NCI-H2196 treated with DMSO at 0.1 percent for 48 hours (cell line): ENCODE data around the gene DPP6.
A peak's percentile ranks its signal among the peaks of the same experiment; 100 is the strongest.
"Not testable (repeated sequence)": the region's sequence is repeated elsewhere in the genome, so short reads cannot be mapped to it uniquely, and the experiment has no call there.

Experiments used
- DNase-seq: peaks from one replicate; lab custom pipeline; 2025; ENCODE audit not compliant: unreplicated experiment; lab: John Stamatoyannopoulos, UW

DPP6 gene

DNA sequence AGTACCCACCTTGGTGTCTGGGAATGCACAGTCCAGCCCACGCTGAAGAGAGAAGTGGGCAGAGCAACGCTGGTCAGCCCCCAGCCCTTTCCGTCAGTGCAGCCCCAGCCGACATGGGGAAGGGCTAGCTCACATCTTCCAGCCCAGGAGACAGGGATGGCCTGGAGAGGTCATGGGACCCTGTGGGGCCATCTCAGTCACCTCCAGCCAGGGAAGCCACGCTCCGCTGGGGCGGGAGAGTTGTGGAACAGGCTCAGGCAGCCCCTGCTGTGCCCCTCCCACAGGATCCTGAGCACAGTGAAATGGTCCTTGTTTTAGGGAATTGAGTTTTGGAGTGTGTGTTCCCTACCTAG, 865.6 kb downstream of the DPP6 start:
- no peak for DNase-seq

DNA sequence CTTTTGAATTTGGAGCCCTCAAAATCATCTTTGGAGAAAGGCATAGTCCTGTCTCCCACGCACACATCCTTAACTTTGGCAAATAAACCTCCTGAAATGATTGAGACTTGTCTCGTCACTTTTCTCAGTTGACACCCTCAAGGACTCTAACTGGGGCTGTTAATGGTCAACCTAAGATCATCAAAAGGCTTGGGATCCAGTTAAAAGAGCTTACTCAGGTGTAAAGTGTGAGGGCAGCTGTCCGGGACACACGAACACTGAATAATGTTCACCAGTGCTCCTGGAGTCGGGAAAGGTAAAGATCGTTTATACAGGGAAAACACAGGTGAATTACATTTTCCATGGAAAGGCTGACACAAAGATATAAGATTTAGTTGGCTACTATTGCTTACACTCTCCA, 866.1 kb downstream of the DPP6 start:
- DNase-seq, result no peak

DNA sequence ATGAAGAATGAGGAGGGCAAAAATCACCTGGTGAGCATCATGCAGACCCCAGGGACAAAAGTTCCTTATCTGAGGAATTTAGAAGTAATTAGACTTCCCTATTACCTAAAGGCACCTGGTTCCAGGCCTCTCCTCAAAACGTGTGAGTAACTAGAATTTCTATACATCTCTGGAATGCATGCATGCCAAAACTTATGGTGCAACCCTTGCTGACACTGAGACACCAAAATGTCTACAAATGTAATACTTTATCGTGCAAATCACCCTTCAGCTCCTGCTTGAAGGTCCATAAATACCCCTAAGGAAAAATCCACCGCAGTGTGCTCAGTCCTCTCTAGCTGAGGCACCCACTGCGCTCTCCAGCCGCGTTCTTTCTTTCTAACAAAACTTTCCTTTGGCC, 866.5 kb downstream of the DPP6 start:
- DNase-seq, result no peak

DNA sequence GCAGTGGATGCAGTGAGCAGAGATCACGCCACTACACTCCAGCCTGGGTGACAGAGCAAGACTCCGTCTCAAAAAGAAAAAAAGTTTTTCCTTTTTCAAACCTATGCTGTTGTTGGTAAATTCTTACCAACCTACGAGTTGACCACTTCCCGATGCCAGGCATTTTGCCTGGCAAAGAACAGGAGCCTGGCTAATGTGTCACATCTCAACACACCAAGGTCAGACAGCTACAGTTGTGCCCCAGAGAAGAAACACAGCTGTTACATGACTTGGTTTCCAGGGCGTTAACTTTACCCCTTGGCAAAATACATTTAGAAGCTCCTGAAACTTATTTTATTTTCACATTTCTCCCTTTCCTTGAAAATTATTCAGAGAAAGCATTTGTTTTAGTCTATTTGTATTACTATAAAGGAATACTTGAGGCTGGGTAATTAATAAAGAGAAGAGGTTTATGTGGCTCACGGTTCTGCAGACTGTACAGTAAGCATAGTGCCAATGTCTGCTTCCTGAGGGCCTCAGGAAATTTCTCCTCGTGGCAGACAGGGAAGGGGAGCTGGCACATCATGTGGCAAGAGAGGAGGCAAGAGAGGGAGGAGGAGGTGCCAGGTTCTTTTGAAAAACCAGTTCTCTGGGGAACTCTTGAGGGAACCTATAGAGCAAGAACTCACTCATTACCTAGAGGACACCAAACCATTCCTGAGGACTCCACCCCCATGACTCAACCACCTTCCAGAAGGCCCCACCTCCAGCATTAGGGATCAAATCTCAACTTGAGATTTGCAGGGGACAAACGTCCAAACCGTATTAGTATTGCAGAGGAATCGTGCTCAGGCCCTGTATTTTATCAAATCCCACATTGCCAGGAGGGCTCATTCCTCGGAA, 867.4 kb downstream of the DPP6 start:
- no peak for DNase-seq

DNA sequence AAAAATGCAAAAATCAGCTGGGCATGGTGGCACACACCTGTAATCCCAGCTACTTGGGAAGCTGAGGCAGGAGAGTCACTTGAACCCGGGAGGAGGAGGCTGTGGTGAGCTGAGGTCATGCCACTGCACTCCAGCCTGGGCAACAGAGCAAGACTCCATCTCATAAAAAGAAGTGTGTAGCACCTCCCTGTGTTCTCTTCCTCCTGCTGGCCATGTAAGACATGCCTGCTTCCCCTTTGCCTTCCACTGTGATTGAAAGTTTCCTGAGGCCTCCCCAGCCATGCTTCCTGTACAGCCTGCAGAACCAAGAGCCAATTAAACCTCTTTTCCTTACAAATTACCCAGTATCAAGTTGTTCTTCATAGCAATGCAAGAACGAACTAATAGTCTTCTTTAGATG, 870.3 kb downstream of the DPP6 start:
- DNase-seq, result not testable (repeated sequence)

DNA sequence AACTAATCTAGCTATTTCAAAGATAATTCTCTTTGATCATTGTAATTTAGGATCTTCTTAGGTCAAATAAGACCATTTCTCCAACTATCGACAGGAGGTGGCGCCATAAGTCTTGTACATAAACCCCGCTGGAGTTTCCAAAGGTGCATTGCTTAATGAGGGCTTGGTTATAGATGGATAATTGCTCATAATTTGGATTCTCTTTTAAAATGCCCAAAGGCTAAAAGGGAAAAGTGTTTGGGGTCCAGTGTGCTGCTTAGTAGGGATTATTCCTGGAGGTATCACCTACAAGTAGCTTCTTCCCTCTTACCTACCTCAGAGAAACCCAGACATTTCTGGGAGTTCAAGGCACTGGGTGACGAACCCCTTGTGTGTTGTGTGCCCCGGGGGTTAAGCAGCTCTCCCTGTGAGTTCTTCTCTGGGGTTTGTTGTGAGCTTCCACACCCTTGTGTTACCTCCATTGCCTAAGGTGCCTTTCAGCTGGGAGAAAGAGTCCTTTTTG, 875.5 kb downstream of the DPP6 start:
- DNase-seq, result peak; percentile 23

DNA sequence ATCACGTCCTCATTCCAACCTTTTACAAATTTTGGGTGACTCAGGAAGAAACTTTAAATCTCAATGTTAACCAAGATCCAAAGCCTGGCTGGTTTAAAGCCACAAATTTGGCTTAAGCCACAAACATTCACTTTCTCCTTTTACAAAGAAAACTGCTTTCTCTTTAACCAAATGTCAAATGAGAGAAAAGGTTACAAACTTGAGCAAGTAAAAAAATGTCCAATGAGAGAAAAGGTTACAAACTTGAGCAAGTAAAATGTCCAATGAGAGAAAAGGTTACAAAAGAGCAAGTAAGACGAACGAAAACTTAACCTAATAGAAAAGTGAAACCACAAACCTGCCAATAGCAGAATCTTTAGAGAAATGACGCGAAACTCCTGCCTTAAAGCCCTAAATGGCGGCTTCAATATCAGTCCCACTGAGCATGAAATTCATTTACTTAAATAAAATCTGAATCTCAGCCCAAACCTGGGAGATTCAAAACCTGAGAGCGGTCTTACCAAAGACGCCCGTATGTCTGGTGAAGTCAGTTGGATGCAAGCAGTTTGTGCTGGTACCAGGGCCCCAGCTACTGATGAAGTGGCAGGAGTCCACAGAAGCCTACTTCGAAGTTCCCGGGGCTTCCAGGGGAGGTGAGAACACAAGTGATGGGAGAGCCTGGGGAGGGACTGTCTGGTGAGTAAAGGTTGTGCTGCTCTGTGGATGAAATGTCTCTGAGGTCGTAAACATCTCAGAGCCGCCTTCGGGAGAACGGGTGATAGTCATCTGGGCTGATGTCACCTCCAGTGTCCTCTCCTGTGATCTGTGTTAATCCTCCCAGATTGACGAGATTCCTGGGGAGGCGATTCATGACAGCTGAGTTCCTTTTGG, 876.2 kb downstream of the DPP6 start:
- peak; percentile 18 for DNase-seq

DNA sequence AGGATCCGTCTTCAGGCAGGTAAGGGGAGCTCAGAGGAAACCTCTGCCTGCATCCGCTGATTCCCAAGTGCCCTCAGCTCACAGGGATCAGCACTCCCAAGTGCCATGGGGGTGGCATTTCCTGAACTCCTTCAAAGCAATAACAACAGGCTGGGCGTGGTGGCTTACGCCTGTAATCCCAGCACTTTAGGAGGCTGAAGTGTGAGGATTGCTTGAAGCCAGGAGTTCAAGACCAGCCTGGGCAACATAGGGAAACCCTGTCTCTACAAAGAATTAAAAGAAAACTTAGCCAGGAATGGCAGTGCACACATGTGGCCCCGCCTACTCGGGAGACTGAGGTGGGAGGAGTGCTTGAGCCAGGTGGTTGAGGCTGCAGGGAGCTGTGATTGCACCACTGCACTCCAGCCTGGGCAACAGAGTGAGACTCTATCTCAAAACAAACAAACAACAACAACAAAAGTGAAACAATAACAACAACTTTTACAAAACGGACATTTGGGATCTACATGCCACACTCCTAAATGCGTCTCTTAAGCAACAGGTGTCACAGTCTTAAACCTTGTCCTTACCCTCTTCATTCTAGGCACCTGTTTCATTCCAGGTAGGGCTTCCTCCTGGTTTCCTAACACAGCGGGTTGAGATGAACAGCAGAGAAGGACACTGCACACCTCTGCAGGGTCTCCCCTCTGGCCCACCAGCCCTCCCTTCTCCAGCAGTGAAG, 877.0 kb downstream of the DPP6 start:
- DNase-seq, result no peak

DNA sequence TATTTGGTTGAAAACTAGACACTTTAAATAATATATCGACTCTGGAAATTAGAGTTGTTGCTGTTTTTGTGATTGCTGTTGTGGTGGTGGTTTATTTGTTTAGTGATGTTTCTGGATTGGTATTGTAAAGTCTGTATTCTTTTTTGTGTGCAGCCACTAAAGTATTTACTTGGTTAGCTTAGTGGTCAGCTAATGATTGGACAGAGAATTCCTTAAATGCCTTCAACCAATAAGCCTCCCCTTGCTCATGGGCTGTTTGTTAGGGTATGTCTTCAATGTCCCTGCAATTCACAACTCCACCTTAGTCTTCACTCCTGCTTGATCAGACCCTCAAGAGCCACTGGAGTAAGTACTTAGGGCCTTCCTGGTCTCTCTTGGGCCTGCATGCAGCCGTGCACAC, 879.7 kb downstream of the DPP6 start:
- no peak for DNase-seq

DNA sequence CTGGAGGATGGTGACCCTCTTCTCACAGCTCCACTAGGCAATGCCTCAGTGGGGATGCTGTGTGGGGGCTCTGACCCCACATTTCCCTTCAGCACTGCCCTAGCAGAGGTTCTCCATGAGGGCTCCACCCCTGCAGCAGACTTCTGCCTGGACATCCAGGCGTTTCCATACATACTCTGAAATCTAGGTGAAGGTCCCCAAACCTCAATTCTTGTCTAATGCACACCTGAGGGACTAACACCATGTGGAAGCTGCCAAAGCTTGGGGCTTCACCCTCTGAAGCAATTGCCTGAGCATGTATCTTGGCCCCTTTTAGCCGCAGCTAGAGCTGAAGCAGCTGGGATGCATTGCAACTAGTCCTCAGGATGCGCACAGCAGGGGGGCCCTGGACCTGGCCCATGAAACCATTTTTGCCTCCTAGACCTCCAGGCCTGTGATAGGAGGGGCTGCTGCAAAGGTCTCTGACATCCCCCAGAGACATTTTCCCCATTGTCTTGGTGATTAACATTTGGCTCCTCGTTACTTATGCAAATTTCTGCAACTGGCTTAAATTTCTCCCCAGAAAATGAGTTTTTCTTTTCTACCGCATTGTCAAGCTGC, 882.3 kb downstream of the DPP6 start:
- DNase-seq, result not testable (repeated sequence)

DNA sequence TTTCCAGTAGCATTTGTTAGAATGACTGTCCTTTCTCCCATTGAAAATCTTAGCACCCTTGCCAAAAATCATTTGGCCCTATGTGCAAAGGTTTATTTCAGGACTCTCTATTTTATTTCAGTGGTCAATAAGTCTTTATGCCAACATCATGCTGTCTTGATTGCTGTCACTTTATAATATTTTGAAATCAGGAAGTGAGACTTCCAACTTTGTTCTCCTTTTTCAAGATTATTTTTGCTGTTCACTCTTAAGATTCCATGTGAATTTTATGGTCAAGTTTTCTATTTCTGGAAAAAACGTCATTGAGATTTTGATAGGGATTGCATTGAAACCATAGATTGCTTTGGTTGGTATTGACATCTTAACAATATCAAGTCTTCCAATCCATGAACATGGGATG, 885.6 kb downstream of the DPP6 start:
- DNase-seq, result no peak

DNA sequence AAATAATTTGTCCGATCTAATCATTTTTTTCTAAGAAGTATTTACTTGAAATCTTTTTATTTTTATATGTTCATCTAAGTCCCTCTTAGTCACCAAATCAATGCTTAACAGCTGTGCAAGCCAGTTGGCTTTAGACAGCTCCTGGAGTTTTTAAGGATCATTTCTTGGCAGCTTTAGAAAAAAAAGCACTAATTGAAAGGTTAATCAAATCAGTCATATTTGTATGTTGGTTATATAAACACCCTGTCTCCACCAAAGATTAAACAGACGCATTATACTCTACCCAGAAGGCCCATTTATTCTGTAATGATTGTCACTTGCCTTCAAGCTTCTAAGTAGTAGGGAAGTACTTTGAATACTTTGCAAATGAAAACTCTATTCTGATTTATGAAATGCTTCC, 890.5 kb downstream of the DPP6 start:
- no peak for DNase-seq
